ENCODE data around the gene AOAH. TPM values are rescaled to one million over a fixed set of nuclear protein-coding genes. Genes with fewer than 3 reads are reported as not detected.

AOAH gene
- total and polyA plus RNA-seq, 2 of the 4 experiments (the other 2 are of a cell fraction): not detected

- Histone ChIP-seq H4K8ac (ENCODE audit: low read depth in 2 of 2, low read length in 2 of 2) (no peak overlapping the region), H3K23ac (ENCODE audit: low read depth, low read length) (no peak overlapping the region), H3K56ac (ENCODE audit: extremely low read depth, insufficient read depth, low read length) (no peak overlapping the region), H3K9me1 (ENCODE audit: insufficient read depth, low read length) (peaks cover 11% of the 10 kb centered on the region; the same call in 1 of the 2 replicates), H3K79me1 (ENCODE audit: low read depth in 1 of 2, low read length in 2 of 2) (no peaks in the 10 kb centered on the region), H2BK20ac (ENCODE audit: low read depth, low read length) (no peak overlapping the region), H3K14ac (replicated peaks; ENCODE audit: low read depth, low read length) (no peak overlapping the region), H3K36me3 (ENCODE audit: control insufficient read depth, insufficient read depth, low read length) (no peaks in the 10 kb centered on the region), H4K20me1 (ENCODE audit: insufficient read depth, low read length) (no peaks in the 10 kb centered on the region), H2BK15ac (ENCODE audit: low read depth, low read length) (no peak overlapping the region), H2BK5ac (ENCODE audit: low read depth, low read length, poor library complexity, severe bottlenecking) (no peak overlapping the region), H4K5ac (ENCODE audit: low read depth, low read length) (no peak overlapping the region), H4K91ac (ENCODE audit: insufficient read depth, low read depth, low read length) (no peak overlapping the region), H3K4me1 (ENCODE audit: control insufficient read depth, insufficient read depth, low read length) (peaks cover 9% of the 10 kb centered on the region), H3K9ac (ENCODE audit: low read depth, low read length) (no peak overlapping the region), H3K9me3 (ENCODE audit: control insufficient read depth, insufficient read depth, low read length) (no peaks in the 10 kb centered on the region), H3K4ac (ENCODE audit: low read depth, low read length) (no peak overlapping the region), H3K27me3 (ENCODE audit: control insufficient read depth, insufficient read depth, low read length) (peaks cover 4% of the 10 kb centered on the region; the same call in 1 of the 2 replicates), H2AK9ac (replicated peaks; ENCODE audit: low read depth, low read length, poor library complexity) (no peak overlapping the region), H3K4me2 (ENCODE audit: low read depth, low read length) (no peak overlapping the region), H2BK120ac (ENCODE audit: low read depth, low read length) (no peak overlapping the region), H2AK5ac (ENCODE audit: low read depth, low read length) (no peak overlapping the region), H2AFZ (replicated peaks; ENCODE audit: low read length, poor library complexity) (no peak overlapping the region), H3K18ac (ENCODE audit: low read depth, low read length) (no peak overlapping the region), H3K4me3 (ENCODE audit: insufficient read depth, low read depth, low read length) (no peak overlapping the region), H3K27ac (ENCODE audit: insufficient read depth, low read length) (no peak overlapping the region)
- dilution Hi-C loops (cut with HindIII; ENCODE audit: low sequenced_read_pairs, unreplicated experiment): no loop called here
- in situ Hi-C loops (cut with MboI; ENCODE audit: low sequenced_read_pairs): no loop called here
- WGBS, 2 experiments (ENCODE audit: extremely low coverage in 2 of 2, insufficient read length in 1 of 2): no CpG with 5 or more reads among the region's 2 CpGs
- BruUV-seq (replicated peaks): no TSS peak
- POLR2A ChIA-PET (ENCODE audit: unreplicated experiment): no interaction called here
- TF ChIP-seq RFX5 (IDR thresholded peaks at IDR 0.05; ENCODE audit: low read depth, low read length) (no peak), SMC3 (IDR thresholded peaks at IDR 0.05; ENCODE audit: low read depth, low read length) (no peak), RCOR1 (IDR thresholded peaks at IDR 0.05; ENCODE audit: insufficient replicate concordance, low read length) (no peak), CEBPB (IDR thresholded peaks at IDR 0.05; ENCODE audit: low read depth, low read length) (no peak), ELK1 (IDR thresholded peaks at IDR 0.05; ENCODE audit: borderline replicate concordance, low read depth, low read length) (no peak), MXI1 (IDR thresholded peaks at IDR 0.05; ENCODE audit: borderline replicate concordance, low read depth, low read length) (no peak), MAZ (IDR thresholded peaks at IDR 0.05; ENCODE audit: borderline replicate concordance, low read depth, low read length) (no peak), FOS (IDR thresholded peaks at IDR 0.05; ENCODE audit: low read depth, low read length) (no peak), USF2 (IDR thresholded peaks at IDR 0.05; ENCODE audit: low read depth, low read length) (no peak), NFE2L2 (IDR thresholded peaks at IDR 0.05; ENCODE audit: low read depth, low read length) (no peak)
- TF ChIP-seq, protein P1, sequence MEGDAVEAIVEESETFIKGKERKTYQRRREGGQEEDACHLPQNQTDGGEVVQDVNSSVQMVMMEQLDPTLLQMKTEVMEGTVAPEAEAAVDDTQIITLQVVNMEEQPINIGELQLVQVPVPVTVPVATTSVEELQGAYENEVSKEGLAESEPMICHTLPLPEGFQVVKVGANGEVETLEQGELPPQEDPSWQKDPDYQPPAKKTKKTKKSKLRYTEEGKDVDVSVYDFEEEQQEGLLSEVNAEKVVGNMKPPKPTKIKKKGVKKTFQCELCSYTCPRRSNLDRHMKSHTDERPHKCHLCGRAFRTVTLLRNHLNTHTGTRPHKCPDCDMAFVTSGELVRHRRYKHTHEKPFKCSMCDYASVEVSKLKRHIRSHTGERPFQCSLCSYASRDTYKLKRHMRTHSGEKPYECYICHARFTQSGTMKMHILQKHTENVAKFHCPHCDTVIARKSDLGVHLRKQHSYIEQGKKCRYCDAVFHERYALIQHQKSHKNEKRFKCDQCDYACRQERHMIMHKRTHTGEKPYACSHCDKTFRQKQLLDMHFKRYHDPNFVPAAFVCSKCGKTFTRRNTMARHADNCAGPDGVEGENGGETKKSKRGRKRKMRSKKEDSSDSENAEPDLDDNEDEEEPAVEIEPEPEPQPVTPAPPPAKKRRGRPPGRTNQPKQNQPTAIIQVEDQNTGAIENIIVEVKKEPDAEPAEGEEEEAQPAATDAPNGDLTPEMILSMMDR (conservative IDR thresholded peaks at IDR 0.05; ENCODE audit: low read depth, low read length): no peak
- DNase-seq: no peak
- ATAC-seq (ENCODE audit: low read depth): no peak
- intact Hi-C loops (cut with micrococcal nuclease): no loop called here
- CTCF ChIA-PET: interaction anchor here (1.0 kb wide), 1 partner anchor 668 kb away, joined by 3 read pairs; no protein-coding TSS in a partner anchor
These were observed 193.8 kb downstream of the AOAH start for GRCh38 chr7:36530456-36530855.

Data from IMR-90 (cell line).